HG03045 (cell line): ENCODE results near the gene EDEM1.

Experiments
- ATAC-seq: cut with Tn5 transposase; IDR thresholded peaks from one replicate; pipeline ENCODE4 v1.9.1; 2021; ENCODE audit warnings: mild to moderate bottlenecking, moderate library complexity; ENCODE audit not compliant: unreplicated experiment

EDEM1 gene

GRCh38 chr3:5197470-5198312 is 10.2 kb downstream of the EDEM1 start:
- peak; percentile 74 for ATAC-seq

DNA sequence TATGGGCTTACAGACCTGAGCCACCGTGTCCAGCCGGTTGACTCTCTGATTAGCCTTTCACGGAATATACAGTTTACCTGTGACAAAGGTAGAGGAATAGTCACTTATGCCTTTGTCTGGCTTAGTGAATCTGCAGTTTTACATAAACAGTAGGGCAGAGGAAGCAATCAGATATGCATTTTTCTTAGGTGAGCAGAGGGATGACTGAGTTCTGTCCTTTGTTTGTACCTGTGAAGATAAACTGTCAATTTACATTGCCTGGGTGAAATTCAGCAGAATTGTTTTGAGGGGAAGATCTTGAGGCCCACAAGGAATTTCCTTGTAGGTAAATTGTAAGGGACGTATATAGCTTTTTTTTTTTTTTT is 10.8 kb downstream of the EDEM1 start:
- no peak for ATAC-seq

DNA sequence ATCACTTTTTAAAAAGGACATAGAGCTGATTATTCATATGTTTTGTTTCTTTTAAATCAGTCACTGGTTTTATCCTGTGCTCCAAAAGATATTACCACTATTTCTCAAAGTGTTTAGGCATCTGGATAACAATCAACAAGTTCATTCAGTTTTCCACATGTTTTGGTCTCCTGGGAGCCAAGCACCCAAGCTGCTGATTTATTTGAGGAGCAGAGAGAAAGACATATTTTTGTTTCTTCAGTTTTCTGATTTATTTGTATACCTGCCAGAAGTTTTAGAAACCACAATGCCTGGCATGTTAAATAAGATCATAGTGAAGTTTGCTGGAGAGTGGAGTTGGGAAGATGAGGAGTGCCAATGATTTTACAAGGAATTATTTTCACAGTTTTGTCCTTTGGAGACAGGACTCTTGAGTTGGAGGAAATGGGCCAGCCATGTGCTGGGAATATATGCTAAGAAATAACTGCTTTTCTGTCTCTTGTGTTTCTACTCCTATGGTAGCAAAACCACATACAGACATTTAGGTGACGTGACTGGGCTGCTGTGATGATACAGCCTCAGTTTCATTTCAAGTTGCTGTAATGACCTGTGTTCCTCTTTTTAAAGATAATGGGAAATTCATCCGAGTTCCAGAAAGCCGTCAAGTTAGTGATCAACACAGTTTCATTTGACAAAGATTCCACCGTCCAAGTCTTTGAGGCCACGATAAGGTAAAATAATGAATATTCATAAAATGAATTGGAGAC is 11.7 kb downstream of the EDEM1 start:
- ATAC-seq = no peak

DNA sequence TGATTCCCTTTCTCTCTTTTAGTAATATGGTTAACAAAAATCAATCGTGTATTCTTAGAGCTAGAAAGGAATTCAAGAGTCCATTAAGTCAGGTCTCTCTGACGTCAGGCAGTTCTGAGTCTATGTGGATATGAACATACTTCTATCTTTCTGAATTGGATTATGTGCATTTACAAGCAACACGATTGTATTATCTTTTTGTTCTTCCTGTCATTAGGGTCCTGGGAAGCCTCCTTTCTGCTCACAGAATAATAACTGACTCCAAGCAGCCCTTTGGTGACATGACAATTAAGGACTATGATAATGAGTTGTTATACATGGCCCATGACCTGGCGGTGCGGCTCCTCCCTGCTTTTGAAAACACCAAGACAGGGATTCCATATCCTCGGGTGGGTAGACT is 14.0 kb downstream of the EDEM1 start:
- no peak for ATAC-seq

GRCh38 chr3:5202222-5202621 is 14.7 kb downstream of the EDEM1 start:
- ATAC-seq = no peak

GRCh38 chr3:5205165-5205941 is 17.8 kb downstream of the EDEM1 start:
- ATAC-seq = peak; percentile 96

DNA sequence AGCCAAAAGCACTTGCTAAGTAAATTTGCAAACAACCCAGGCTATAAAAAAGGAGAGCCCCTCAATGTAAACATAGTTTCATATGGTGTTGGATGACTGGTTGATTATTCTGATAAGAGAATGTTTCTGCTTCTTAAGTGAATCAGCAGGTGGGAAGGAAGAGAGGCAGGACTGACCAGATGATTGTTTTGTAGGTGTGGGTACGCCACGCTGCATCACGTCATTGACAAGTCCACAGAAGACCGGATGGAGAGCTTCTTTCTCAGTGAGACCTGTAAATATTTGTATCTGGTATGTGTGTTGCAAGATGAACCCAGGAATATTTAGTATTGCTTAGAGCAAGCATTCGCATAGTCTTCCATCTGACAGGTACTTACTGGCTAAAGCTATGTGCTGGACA is 23.4 kb downstream of the EDEM1 start:
- no peak for ATAC-seq

GRCh38 chr3:5212628-5213573 is 25.4 kb downstream of the EDEM1 start:
- ATAC-seq = no peak

GRCh38 chr3:5213574-5213966 is 26.1 kb downstream of the EDEM1 start:
- no peak for ATAC-seq

- no peak for ATAC-seq
Measured at GRCh38 chr3:5214352-5214751, 26.8 kb downstream of the EDEM1 start.

- ATAC-seq = no peak
Measured at GRCh38 chr3:5217824-5218595, 30.5 kb downstream of the EDEM1 start.

GRCh38 chr3:5218815-5219214 is 31.3 kb downstream of the EDEM1 start:
- no peak for ATAC-seq

DNA sequence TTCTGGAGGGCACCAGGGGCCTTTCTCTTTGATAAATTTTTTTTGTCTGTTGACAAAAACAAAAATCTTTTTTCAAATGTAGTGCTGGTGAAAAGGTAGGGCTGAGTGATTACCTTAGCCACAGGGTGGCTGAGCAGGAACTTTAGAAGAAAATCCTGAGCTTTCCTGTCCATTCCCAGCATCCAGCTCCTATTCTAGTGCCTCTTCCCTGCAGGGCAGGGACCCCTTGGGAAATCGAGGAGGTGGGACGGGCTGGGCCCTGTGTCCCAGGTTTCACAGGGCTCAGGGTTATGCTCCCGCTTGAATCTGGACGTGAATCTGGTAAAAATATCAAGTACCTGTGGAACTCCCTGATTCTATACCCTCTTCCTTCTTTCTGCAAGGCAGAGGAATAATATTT is 31.7 kb downstream of the EDEM1 start:
- ATAC-seq = no peak

DNA sequence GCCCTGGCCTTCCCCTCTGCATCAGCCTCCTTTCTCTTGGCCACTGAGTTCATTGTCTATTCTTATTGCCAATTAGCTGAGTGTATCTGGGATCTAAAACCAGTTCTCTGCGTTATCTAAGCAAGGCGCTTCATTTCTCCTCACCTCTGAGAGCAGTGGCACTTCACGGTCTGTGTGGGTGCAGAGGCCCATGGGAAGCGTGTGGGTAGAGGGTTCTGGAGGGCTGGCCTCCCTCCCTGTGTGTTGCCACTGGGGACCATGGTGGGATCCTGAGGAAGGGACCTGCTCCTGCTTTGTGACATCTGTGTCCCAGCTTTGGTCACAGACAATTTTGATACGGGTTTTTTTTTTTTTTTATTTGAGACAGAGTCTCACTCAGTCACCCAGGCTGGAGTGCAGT is 32.7 kb downstream of the EDEM1 start:
- no peak for ATAC-seq

DNA sequence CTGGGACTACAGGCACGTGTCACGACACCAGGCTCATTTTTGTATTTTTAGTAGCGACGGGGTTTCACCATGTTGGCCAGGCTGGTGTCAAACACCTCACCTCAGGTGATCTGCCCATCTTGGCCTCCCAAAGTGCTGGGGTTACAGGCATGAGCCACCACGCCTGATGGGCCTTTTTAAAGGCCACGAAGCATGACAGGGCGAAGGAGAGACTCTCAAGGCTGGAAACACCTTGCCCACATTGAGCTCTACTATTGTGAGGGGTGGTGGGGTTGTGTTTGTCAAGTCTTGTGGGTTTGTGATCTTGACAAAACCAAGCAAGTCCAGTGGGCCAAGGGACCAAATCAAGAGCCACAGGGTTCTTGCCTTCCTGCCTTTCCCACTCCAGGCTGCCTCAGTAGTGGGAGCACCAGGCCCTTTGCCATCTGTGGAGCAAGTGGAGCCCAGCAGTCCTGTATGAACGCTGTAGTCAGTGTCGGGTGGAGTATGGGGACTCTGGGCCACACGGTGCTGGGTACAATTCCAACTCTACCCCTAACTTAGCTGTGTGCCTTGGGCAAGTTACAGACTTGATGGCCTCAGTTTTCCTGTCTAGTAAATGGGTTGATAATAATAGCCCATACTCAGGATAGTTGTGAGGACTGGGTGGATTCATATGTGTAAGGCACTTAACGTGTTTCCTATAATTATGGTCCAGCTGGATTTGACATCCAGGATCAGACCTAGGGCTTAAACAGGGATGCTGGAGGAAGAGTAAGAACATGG is 33.3 kb downstream of the EDEM1 start:
- no peak for ATAC-seq

GRCh38 chr3:5221701-5222100 is 34.2 kb downstream of the EDEM1 start:
- no peak for ATAC-seq

GRCh38 chr3:5222283-5223005 is 34.9 kb downstream of the EDEM1 start:
- ATAC-seq = no peak

DNA sequence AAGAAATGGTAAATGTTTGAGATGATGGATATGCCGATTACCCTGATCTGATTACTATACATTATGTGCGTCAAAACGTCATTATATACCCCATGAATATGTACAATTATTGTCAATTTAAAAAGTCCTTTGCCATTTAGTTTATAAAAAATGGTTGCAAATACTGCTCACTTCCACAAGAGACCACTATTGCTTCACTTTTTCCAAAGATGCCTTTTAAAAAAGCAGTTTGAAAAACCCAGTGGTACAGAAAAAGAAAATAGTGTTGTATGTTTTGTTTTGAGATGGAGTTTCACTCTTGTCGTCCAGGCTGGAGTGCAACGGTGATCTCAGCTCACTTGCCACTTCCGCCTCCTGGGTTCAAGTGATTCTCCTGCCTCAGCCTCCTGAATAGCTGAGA is 39.3 kb downstream of the EDEM1 start:
- ATAC-seq = no peak
